ENCODE results near the gene CXorf38. TPM values are rescaled to one million over a fixed set of nuclear protein-coding genes. Genes with fewer than 3 reads are reported as not detected.

CXorf38 gene
- total RNA-seq, 1 experiment from 2014 or later, result 18.3 TPM

DNA sequence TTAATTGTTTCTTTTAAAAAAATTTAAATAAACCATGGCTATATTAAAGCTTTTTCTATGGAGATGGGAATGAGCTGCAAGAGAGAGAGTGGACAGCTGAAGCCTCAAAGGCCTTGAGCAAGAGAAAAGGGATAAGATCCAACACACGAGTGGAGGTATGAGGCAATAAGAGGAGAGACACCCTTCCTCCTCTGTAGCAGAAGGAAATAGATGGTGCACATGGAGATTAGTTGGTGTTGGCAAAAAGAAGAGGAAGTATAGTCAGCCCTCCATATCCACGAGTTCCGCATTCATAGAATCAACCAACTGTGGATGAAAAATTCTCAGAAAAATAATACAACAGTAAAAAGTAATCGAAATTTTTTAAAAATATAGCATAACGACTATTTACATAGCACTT is 3.2 kb downstream of the CXorf38 start:
- no peak overlapping the region for H2AFZ ChIP-seq (ENCODE audit: low read length)
- peaks cover 77% of the 10 kb centered on the region for H3K79me2 ChIP-seq (ENCODE audit: low read length)
- POLR2A ChIA-PET (ENCODE audit: unreplicated experiment), result interaction anchor here (0.6 kb wide), 1 partner anchor 633 kb away, joined by 3 read pairs; no protein-coding TSS in a partner anchor
- BruUV-seq (replicated peaks), result no TSS peak
- TF ChIP-seq CTCF (conservative IDR thresholded peaks at IDR 0.05; ENCODE audit: low read depth, low read length) (no peak), EZH2phosphoT487 (IDR thresholded peaks at IDR 0.05; ENCODE audit: borderline replicate concordance, low read length) (no peak), EZH2 (IDR thresholded peaks at IDR 0.05; ENCODE audit: low read length, unreplicated experiment) (no peak)
- peaks cover 5% of the 10 kb centered on the region; the same call in 1 of the 2 replicates for H3K36me3 ChIP-seq (ENCODE audit: low read depth, low read length)
- no peaks in the 10 kb centered on the region for H3K9me2 ChIP-seq (replicated peaks; ENCODE audit: low read length)
- H3K4me1 ChIP-seq (ENCODE audit: insufficient read depth, low read length), result peaks cover 18% of the 10 kb centered on the region
- intact Hi-C loops (cut with micrococcal nuclease), result loop anchor here (2.0 kb wide), 1 partner anchor 99 kb away; no protein-coding TSS in a partner anchor
- H3K4me2 ChIP-seq (ENCODE audit: low read length), result peak overlapping the region; percentile 94
- no peaks in the 10 kb centered on the region for H3K9me3 ChIP-seq (ENCODE audit: low read length)
- no peaks in the 10 kb centered on the region for H3F3A ChIP-seq (ENCODE audit: low read length, unreplicated experiment)
- DNase-seq (no peak), ATAC-seq (no peak)
- CTCF ChIA-PET, result interaction anchor here (0.6 kb wide), 1 partner anchor 100 kb away, joined by 4 read pairs; no protein-coding TSS in a partner anchor
- peak overlapping the region; percentile 84 for H3K27ac ChIP-seq (ENCODE audit: low read length)
- H3K4me3 ChIP-seq (ENCODE audit: low read length), result peak overlapping the region; percentile 67
- peak overlapping the region; percentile 61 for H3K9ac ChIP-seq (ENCODE audit: low read length)
- no peaks in the 10 kb centered on the region for H3K27me3 ChIP-seq (ENCODE audit: low read length)
- H4K20me1 ChIP-seq (ENCODE audit: low read length), result 0 out of 2 replicates have a peak, but pooled peaks cover 3% of the 10 kb centered on the region

DNA sequence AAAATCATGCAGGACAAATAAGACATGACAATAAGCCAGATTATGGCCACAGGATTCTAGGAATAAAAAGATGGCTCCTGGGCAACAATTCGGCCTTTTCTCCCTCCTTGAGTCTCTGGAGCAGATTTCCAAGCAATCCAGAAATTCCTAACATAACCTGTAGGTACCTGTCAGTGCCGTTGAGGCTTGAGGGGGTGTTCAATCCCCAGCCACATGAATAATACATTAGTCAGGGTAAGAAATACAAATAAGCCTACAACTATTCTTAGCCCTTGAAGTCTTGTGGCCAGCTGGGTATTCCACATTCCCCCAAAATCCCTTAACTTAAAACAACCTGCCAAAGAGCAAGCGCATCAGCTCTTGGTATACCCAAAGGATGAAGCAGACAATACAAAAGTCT is 9.7 kb downstream of the CXorf38 start:
- H3K9ac ChIP-seq (ENCODE audit: low read length), result no peak overlapping the region
- ChIA-PET CTCF (no interaction called here), POLR2A (ENCODE audit: unreplicated experiment) (no interaction called here)
- H3F3A ChIP-seq (ENCODE audit: low read length, unreplicated experiment), result no peaks in the 10 kb centered on the region
- TF ChIP-seq CTCF (conservative IDR thresholded peaks at IDR 0.05; ENCODE audit: low read depth, low read length), result no peak
- TF ChIP-seq EZH2phosphoT487 (IDR thresholded peaks at IDR 0.05; ENCODE audit: borderline replicate concordance, low read length), result no peak
- TF ChIP-seq EZH2 (IDR thresholded peaks at IDR 0.05; ENCODE audit: low read length, unreplicated experiment), result no peak
- H3K4me2 ChIP-seq (ENCODE audit: low read length), result no peak overlapping the region
- no peak for DNase-seq
- no peaks in the 10 kb centered on the region for H3K27me3 ChIP-seq (ENCODE audit: low read length)
- ATAC-seq, result no peak
- peaks cover 51% of the 10 kb centered on the region for H3K36me3 ChIP-seq (ENCODE audit: low read depth, low read length)
- H3K79me2 ChIP-seq (ENCODE audit: low read length), result peaks cover 40% of the 10 kb centered on the region
- no peaks in the 10 kb centered on the region for H3K9me3 ChIP-seq (ENCODE audit: low read length)
- H4K20me1 ChIP-seq (ENCODE audit: low read length), result 0 out of 2 replicates have a peak, but pooled peaks cover 3% of the 10 kb centered on the region
- no TSS peak for BruUV-seq (replicated peaks)
- intact Hi-C loops (cut with micrococcal nuclease), result no loop called here
- no peak overlapping the region for H3K27ac ChIP-seq (ENCODE audit: low read length)
- H2AFZ ChIP-seq (ENCODE audit: low read length), result no peak overlapping the region
- no peaks in the 10 kb centered on the region for H3K9me2 ChIP-seq (replicated peaks; ENCODE audit: low read length)
- no peaks in the 10 kb centered on the region for H3K4me1 ChIP-seq (ENCODE audit: insufficient read depth, low read length)
- no peak overlapping the region for H3K4me3 ChIP-seq (ENCODE audit: low read length)

- Histone ChIP-seq H3K36me3 (ENCODE audit: low read depth, low read length) (peaks cover 55% of the 10 kb centered on the region), H4K20me1 (ENCODE audit: low read length) (no peaks in the 10 kb centered on the region), H3K79me2 (ENCODE audit: low read length) (no peaks in the 10 kb centered on the region), H3K4me1 (ENCODE audit: insufficient read depth, low read length) (no peaks in the 10 kb centered on the region), H2AFZ (ENCODE audit: low read length) (no peak overlapping the region), H3F3A (ENCODE audit: low read length, unreplicated experiment) (no peaks in the 10 kb centered on the region), H3K4me2 (ENCODE audit: low read length) (no peak overlapping the region), H3K4me3 (ENCODE audit: low read length) (no peak overlapping the region), H3K9me3 (ENCODE audit: low read length) (no peaks in the 10 kb centered on the region), H3K9ac (ENCODE audit: low read length) (no peak overlapping the region), H3K27me3 (ENCODE audit: low read length) (no peaks in the 10 kb centered on the region), H3K9me2 (replicated peaks; ENCODE audit: low read length) (no peaks in the 10 kb centered on the region), H3K27ac (ENCODE audit: low read length) (no peak overlapping the region)
- POLR2A ChIA-PET (ENCODE audit: unreplicated experiment), result no interaction called here
- DNase-seq (no peak), ATAC-seq (no peak)
- CTCF ChIA-PET, result no interaction called here
- intact Hi-C loops (cut with micrococcal nuclease), result no loop called here
- no TSS peak for BruUV-seq (replicated peaks)
- TF ChIP-seq EZH2phosphoT487 (IDR thresholded peaks at IDR 0.05; ENCODE audit: borderline replicate concordance, low read length), result no peak
- TF ChIP-seq EZH2 (IDR thresholded peaks at IDR 0.05; ENCODE audit: low read length, unreplicated experiment), result no peak
- TF ChIP-seq CTCF (conservative IDR thresholded peaks at IDR 0.05; ENCODE audit: low read depth, low read length), result no peak
These were observed 15.2 kb downstream of the CXorf38 start for GRCh38 chrX:40632199-40632598.

Measured in PC-3 (cell line).